PC-9 (cell line): Measurements from ENCODE around the gene CAPZB.

ENCODE experiments used
- CTCF ChIP-seq: fragments of 200-600 bp; sonication (generic); conservative IDR thresholded peaks from 2 replicates; pipeline ENCODE4 v1.6.1; 2017; ENCODE audit warnings: mixed run types, antibody characterized with exemption, mild to moderate bottlenecking, moderate library complexity
- EZH2 ChIP-seq: fragments of 200-600 bp; sonication (generic); IDR thresholded peaks from 2 replicates; pipeline ENCODE4 v1.8.0; 2017; ENCODE audit warnings: antibody characterized with exemption, low read depth

- TF ChIP-seq CTCF (no peak), EZH2 (no peak)
Observed at GRCh38 chr1:19525607-19526545, 40.5 kb upstream of the CAPZB start.
